ENCODE data around the gene IQCB1.
"Not testable (repeated sequence)": the region's sequence is repeated elsewhere in the genome, so short reads cannot be mapped to it uniquely, and the experiment has no call there.

IQCB1 gene

GRCh38 chr3:121803771-121804320 is 31.0 kb downstream of the IQCB1 start:
- no peak for DNase-seq

GRCh38 chr3:121800906-121801305 is 34.0 kb downstream of the IQCB1 start:
- no peak for DNase-seq

- no peak for DNase-seq
These were observed 37.9 kb downstream of the IQCB1 start for GRCh38 chr3:121796970-121797369.

DNA sequence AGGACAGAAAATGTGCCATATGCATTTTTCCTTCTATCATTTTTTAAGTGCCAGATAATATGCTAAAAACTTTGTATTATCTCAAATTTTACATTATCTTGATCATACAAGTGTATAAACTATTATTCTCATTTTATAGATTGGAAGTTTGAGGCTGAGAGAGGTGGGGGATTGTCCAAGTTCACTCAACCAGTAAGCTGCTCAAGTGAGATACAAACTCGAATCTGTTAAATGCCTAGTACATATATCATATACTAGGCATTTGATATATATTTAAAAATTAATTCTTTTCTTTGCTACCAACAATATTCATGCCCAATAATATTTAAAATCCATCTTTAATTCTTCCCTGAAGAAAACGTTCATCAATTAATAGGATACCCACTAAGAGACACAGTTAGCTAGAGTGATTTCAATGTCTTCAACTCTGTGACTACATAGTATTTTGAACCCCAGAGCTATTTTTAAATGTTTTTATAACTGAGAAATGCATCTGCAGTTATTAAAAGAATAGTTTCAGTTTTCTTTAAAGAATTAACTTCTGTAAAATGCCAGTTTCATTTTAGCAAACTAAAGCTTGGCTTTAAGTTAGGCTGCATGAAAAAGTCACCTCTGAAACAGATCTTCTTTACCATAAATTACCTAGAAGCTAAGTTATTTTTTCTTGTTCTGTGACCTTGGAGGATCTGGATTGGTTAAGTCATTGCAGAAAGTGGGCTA is 40.4 kb downstream of the IQCB1 start:
- DNase-seq, result no peak

DNA sequence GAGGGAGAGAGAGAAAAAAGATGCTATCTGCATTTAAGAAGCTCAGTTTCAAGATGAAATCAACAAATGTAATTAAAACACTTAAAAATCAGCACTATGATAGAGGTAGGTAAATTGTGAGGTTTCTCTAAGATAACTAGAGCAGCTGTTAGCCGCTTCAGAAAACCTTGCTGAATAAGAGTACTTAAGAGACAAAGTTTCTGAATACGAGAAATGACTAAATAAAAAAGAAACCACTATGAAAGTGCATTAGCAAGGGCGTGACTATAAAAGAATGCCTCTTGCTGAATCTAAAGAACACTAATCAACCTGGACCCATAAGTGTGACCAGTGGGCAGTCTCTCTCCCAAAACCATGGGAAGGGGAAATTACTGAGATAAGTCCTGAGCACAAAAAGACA is 41.8 kb downstream of the IQCB1 start:
- no peak for DNase-seq

- no peak for DNase-seq
These were observed 48.4 kb downstream of the IQCB1 start for GRCh38 chr3:121786485-121786884.

GRCh38 chr3:121782784-121783183 is 52.1 kb downstream of the IQCB1 start:
- DNase-seq, result not testable (repeated sequence)

DNA sequence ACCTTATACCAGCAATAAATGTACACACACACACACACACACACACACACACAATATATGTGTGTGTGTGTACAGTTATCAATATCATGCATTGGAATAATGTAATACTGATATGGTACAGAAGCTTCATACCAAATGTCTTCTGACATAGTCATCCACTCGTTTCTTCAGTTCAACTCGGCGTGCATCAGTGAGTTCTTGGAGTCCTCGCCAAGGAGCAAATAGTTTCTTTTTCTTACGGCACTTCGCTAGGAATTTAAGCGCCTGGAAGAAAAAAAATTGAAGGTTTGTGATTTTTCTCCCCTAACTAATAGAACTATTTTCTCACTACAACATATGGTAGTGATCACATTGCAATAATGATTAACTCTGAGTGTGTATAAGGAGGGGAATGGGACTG is 53.2 kb downstream of the IQCB1 start:
- DNase-seq, result no peak

DNA sequence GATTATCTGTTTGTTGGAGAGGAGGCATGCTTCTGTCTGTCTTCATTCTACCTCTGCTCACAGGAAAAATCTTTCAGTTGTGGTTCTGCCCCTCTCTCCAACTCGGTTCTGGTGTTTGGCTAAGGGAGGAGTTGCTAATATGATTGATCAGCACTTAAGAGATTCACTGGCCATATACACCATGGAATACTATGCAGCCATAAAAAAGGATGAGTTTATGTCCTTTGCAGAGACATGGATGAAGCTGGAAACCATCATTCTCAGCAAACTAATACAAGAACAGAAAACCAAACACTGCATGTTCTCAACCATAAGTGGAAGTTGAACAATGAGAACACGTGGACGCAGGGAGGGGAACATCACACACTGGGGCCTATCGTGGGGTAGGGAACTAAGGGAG is 59.8 kb downstream of the IQCB1 start:
- not testable (repeated sequence) for DNase-seq

- no peak for DNase-seq
These were observed 65.6 kb downstream of the IQCB1 start for GRCh38 chr3:121769246-121769645.

DNA sequence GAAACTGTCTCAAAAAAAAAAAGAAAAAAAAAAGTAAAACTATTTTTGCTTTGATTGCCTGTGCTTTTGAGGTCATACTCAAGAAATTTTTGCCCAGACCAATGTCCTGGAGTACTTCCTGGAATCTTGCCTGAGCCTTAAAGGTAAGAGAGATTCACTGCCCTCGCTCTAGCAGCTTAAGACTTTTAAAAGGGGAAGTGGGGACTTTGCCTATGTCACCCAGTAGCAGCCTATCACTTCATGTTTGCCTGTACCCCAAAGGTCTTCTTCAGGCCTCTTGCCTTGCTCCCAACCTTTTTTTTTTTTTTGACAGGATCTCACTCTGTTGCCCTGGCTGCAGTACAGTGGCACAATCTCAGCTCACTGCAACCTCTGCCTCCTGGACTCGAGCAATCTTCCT is 66.4 kb downstream of the IQCB1 start:
- no peak for DNase-seq

DNA sequence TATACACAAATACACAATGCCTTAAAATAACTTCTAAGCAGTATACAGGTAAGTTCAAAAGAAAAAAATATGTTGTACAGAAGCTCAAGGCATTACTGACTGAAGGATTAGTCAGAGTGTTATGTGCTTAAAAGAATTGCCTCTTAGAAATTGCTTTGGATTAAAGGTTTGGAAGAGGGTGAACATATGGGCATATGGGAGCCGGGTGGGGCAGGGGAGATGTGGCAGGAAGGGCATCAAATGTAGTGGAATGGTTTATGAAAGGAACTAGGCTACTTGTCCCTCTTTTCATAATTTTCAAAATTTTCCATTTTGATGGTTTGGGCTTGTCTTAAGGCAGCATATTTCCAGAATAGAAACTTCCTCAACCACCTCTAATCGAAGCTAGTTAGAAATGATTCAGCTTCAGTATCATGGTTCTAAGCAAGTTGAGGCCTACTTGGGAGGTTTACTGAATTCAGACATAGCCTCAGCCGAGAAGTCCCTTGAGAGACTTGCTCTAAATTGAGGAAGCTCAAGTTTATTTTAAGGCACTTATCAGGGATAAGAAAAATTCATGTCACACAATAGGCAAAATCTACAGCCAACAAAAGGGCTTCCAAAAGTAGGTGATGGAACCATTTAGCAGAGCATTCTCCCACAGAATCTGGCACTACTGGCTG is 75.2 kb downstream of the IQCB1 start:
- DNase-seq, result no peak

DNA sequence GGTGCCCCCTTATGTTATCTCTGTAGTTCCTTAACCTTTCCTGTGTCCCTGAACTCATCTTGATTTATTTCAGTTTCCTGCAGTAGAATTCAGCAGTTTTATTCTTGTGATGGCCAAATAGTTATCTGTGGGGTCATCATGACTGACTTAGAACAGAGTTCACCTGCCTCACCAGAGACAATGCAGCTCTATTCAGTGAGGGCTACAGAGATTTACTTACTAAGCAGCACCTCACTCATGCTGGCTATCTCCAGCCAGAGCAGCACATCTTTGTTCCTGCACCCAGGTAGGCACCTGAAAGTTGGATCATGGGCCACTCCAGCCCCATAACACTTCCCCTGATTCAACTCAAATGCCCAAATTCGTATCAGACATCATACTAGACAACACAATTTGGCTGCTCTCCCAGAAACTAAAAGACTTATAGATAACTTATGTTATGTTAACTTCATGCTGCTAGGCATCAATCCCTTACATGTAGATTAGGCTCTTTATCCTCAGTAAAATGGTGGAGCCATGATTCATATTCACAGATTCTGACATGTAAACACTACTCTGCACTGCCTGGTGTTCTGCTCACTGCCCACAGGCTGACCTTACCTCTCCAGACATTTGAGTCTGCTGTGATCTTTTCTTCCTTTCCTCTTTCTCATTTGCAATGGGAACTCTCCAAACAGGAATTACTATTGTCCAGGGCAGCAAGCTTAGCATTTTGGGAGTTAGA is 76.0 kb downstream of the IQCB1 start:
- DNase-seq, result peak; percentile 35

DNA sequence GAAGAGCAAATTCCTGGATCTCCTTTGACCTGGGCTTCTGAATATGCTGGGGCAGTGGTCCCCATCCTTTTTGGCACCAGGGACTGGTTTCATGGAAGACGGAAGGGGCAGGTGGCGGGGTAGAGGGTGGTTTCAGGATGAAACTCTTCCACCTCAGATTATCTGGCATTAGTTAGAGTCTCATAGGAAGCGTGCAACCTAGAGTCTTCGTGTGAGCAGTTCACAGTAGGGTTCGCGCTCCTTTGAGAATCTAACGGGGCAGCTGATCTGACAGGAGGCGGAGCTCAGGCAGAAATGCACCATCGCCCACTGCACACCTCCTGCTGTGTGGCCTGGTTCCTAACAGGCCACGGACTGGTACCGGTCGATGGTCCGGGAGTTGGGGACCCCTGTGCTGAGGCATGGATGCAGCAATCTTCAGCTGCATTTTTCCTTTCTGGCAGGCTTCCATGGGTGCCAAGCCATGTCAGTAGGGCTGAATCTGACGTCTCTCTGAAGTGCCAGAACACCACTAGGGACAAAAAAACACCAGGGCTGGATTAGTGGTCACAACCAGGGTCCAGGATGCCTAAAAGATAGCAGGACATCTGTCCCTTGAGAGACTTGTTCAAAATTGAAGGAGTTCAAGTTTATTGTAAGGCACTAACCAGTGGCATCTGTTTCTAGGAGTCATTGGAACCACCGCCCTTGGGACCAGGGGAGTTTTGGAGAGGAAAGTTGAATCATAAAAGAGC is 76.9 kb downstream of the IQCB1 start:
- DNase-seq, result no peak

- peak; percentile 51 for DNase-seq
These were observed 77.6 kb downstream of the IQCB1 start for GRCh38 chr3:121757087-121757811.

GRCh38 chr3:121752772-121753171 is 82.1 kb downstream of the IQCB1 start:
- DNase-seq, result no peak

DNA sequence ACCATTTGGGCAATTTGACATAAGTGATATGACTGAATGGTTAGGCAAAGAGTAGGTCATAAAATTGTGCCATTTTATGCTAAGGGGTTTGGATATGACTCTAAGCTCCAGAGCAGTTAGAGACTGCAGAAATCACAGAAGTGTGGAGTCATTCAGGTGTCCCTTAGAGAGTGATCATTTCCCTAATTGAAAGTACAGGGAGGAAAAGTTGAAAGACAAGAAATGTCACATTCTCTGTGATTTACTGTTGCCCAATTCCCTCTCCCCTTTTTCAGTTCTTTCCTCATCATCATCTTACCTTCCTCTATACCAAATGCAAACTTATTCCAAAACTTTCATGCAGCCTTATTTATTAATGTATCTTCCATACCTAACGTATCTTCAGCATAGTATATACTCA is 82.6 kb downstream of the IQCB1 start:
- no peak for DNase-seq

- DNase-seq, result no peak
These were observed 84.8 kb downstream of the IQCB1 start for GRCh38 chr3:121750087-121750415.

DNA sequence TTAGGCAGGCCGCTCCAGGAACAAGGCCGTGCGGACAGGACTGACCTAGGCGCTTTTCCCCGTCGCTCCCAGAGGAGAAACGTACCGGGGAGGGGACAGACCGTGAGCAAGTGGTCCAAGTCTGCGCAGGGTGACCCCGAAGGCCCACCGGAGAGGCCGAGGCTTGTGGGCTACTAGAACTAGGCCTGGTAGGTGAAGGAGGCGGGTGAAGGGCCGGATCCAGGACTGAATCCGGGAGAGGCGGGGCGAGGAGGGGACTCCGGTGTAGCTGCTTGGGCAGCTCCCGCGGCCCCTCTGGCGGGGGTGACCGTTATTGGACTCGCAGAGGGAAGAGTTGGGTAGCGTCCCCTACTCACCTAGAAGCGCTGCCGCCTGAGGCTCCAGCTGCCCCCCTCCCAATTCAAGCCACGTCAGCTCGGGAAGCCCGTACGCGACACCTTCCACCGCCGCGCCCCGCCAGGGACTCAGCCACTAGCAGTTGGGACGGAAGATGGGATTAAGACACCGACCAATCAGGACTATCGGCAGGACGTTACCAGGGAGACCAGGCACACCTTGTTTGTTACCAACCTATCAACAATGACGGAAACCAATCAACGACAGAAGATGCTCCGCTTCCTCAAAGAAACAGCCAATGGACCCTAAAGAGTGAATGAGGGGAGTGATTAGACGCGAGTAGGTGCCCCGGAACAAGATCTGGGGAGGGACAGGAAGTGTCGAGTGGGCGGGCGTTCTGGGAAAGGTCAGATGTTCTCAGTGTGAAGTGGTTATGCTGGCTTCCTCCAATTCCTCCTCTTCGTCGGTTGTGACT is 85.4 kb downstream of the IQCB1 start, which contains the start of gene GOLGB1:
TSS of gene GOLGB1 (minus strand) at position 466 of the 811 bp plus-strand sequence. CDS start 18,770 bp downstream, outside the sequence.
- DNase-seq, result peak; percentile 100

DNA sequence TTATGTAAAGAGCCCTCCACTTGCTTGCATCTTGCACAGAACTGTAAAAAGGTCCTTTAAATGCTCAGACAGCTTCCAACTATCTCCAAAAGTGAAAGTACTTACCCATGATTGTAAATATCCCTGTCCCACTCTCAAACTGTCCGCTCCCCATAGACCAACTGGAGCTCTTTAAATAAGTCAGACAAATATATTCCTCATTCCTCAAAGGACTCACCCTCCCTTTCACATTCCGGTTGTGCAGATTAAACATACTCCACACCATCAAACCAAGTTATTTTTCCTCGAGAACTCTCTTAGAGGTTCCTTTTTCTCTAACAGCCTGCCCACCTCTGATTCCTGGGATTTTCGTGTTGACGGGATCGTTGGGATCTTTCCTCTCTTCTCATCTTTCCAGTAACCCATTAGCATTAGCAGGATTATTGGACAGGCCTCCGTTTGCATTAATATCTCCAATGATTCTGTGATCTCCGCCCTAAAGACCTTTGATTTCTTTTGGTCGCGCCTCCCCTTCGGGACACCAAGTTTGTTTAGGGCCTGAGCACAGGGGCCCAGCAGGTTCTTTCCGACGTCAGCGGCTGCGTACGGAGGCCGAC is 86.1 kb downstream of the IQCB1 start:
- DNase-seq, result peak; percentile 59

DNA sequence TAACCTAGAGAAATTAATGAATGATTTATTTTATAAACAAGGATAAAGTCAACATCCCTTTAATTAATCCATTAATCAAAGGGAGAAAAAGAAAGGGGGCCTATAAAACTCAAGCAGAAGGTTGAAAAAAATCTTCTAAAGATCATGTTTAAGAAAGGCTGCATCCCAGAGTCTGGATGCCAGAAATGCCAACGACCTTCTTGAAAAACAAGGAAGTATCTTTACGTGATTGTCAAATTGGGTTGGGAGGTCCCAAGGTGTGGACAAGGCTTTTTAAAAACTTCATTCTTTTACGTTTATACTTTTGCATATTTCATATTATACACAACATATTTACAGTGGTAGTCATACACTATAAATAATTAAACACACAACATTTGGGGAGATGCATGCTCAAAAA is 86.9 kb downstream of the IQCB1 start:
- DNase-seq, result no peak
